Mesenchymal stem cell (in vitro differentiated cells and primary cell): ENCODE results near the gene FCN2.

Source experiments
- DNase-seq: peaks from one replicate; pipeline ENCODE4 v3.0.0-alpha.2; 2013
- H2AFZ ChIP-seq: one replicate; pipeline ENCODE4 v1.6.1; 2013; ENCODE audit warnings: low read depth, mild to moderate bottlenecking, control low read depth, inconsistent platforms, low read length, moderate library complexity
- H2AK5ac ChIP-seq: 2 replicates; pipeline ENCODE4 v1.6.1; 2013; ENCODE audit warnings: low read length, moderate library complexity, mild to moderate bottlenecking, inconsistent platforms; ENCODE audit not compliant: severe bottlenecking
- H2BK120ac ChIP-seq: one replicate; pipeline ENCODE4 v1.6.1; 2013; ENCODE audit warnings: low read depth, mild to moderate bottlenecking, inconsistent platforms, low read length, moderate library complexity
- H2BK12ac ChIP-seq, 2 experiments: one replicate each; pipeline ENCODE4 v1.6.1; 2013; ENCODE audit warnings: inconsistent platforms in 2 of 2, low read length in 2 of 2, mild to moderate bottlenecking in 2 of 2, moderate library complexity in 2 of 2, control low read depth in 1 of 2
- H2BK15ac ChIP-seq: one replicate; pipeline ENCODE4 v1.6.1; 2013; ENCODE audit warnings: mild to moderate bottlenecking, low read depth, inconsistent platforms; ENCODE audit not compliant: poor library complexity, severe bottlenecking
- H2BK5ac ChIP-seq: 2 replicates; pipeline ENCODE4 v1.6.1; 2013; ENCODE audit warnings: low read depth, mild to moderate bottlenecking, low read length, control low read depth, inconsistent platforms; ENCODE audit not compliant: poor library complexity, severe bottlenecking
- H3K14ac ChIP-seq, 2 experiments: one replicate each; pipeline ENCODE4 v1.6.1; 2013; ENCODE audit warnings: inconsistent platforms in 2 of 2, low read length in 2 of 2, control low read depth in 1 of 2, mild to moderate bottlenecking in 1 of 2, moderate library complexity in 1 of 2
- H3K18ac ChIP-seq, 2 experiments: one replicate each; pipeline ENCODE4 v1.6.1; 2013; ENCODE audit warnings: inconsistent platforms in 2 of 2, low read length in 2 of 2, control low read depth in 1 of 2, low read depth in 1 of 2, mild to moderate bottlenecking in 1 of 2
- H3K23ac ChIP-seq, 2 experiments: one replicate each; pipeline ENCODE4 v1.6.1; 2013; ENCODE audit warnings: inconsistent platforms in 2 of 2, low read length in 2 of 2, mild to moderate bottlenecking in 2 of 2, moderate library complexity in 2 of 2, control low read depth in 1 of 2
- H3K27ac ChIP-seq: 2 replicates; pipeline ENCODE4 v1.5.1; 2013; ENCODE audit warnings: mild to moderate bottlenecking, moderate library complexity, low read length, control low read depth, inconsistent platforms; ENCODE audit not compliant: poor library complexity, severe bottlenecking
- H3K27me3 ChIP-seq, 2 experiments: 2 replicates each; pipeline versions ENCODE4 v1.6.1 to v1.7.0; 2013; ENCODE audit warnings: low read length in 2 of 2, mild to moderate bottlenecking in 2 of 2, moderate library complexity in 2 of 2, control low read depth in 1 of 2, inconsistent platforms in 1 of 2; ENCODE audit not compliant: control insufficient read depth in 1 of 2, insufficient read depth in 1 of 2
- H3K36me3 ChIP-seq, 2 experiments: 2 replicates each; pipeline versions ENCODE4 v1.6.1 to v1.7.0; 2013; ENCODE audit warnings: low read length in 2 of 2, control low read depth in 1 of 2, inconsistent platforms in 1 of 2, low read depth in 1 of 2, mild to moderate bottlenecking in 1 of 2; ENCODE audit not compliant: insufficient read depth in 2 of 2, control insufficient read depth in 1 of 2
- H3K4ac ChIP-seq, 2 experiments: one replicate each; pipeline ENCODE4 v1.6.1; 2013; ENCODE audit warnings: inconsistent platforms in 2 of 2, low read length in 2 of 2, mild to moderate bottlenecking in 2 of 2, moderate library complexity in 2 of 2, control low read depth in 1 of 2, low read depth in 1 of 2
- H3K4me1 ChIP-seq: 2 replicates; pipeline ENCODE4 v1.6.1; 2013; ENCODE audit warnings: low read depth, low read length, control low read depth; ENCODE audit not compliant: control insufficient read depth, insufficient read depth
- H3K4me2 ChIP-seq: 2 replicates; pipeline ENCODE4 v1.6.1; 2013; ENCODE audit warnings: low read length, mild to moderate bottlenecking, inconsistent platforms; ENCODE audit not compliant: poor library complexity, severe bottlenecking
- H3K4me3 ChIP-seq, 2 experiments: 2 replicates each; pipeline versions ENCODE4 v1.5.1 to v1.7.0; 2013; ENCODE audit warnings: low read length in 2 of 2, mild to moderate bottlenecking in 2 of 2, control low read depth in 1 of 2, low read depth in 1 of 2; ENCODE audit not compliant: insufficient read depth in 1 of 2
- H3K79me1 ChIP-seq: replicated peaks from 2 replicates; pipeline ENCODE4 v1.6.1; 2013; ENCODE audit warnings: mild to moderate bottlenecking, control low read depth, low read length, inconsistent platforms; ENCODE audit not compliant: poor library complexity, severe bottlenecking
- H3K9ac ChIP-seq: 2 replicates; pipeline ENCODE4 v1.7.0; 2013; ENCODE audit warnings: mild to moderate bottlenecking, low read length, moderate library complexity
- H3K9me3 ChIP-seq: 2 replicates; pipeline ENCODE4 v1.7.0; 2013; ENCODE audit warnings: mild to moderate bottlenecking, low read length; ENCODE audit not compliant: control insufficient read depth
- H4K8ac ChIP-seq: one replicate; pipeline ENCODE4 v1.6.1; 2013; ENCODE audit warnings: inconsistent platforms, mild to moderate bottlenecking, low read length, moderate library complexity
- H4K91ac ChIP-seq: one replicate; pipeline ENCODE4 v1.6.1; 2013; ENCODE audit warnings: mild to moderate bottlenecking, low read length, inconsistent platforms
- WGBS: methylation state at CpG from one replicate; pipeline ENCODE4 v1.1.7; 2013; ENCODE audit warnings: mixed read lengths; 5-methylcytosine and 5-hydroxymethylcytosine counted together

Gene FCN2

DNA sequence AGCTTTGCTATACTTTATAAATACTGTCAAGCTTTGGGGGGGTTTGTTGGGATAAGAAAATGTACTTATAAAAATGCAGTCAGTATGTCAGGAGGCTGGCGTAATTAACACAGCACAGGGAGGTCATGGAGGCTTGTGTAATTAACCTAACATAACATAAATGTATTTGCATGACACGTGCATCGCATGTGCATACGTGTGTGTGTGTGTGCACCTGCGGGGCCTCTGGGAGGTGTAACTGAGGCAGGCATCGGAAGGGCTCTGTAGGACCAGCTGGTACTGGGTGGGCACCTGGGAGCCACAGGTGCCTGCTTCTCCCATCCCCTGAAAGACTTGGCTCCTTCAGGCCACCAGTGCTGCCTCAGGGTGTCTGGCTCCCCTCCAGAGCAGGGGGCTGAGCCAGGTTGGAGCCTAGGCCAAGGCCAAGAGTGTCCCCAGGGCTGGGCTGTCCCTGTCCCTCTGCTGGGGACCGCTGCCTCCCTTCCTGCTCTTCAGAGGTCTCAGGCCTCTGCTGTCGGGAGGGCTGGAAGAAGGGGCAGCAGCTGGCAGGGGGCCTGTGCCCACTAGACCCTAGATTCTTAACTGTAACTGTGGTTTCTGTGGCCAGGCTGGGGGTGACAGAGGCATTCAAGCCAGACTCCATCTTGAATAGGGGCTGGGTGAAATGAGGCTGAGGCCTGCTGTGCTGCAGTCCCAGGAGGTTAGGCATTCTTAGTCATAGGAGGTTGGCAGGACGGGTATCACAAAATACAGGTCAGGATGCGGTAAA, 9.0 kb downstream of the FCN2 start:
- no peak overlapping the region for H3K9ac ChIP-seq
- H4K91ac ChIP-seq = no peak overlapping the region
- no peak overlapping the region for H2AK5ac ChIP-seq
- H3K23ac ChIP-seq = no peak overlapping the region
- H3K9me3 ChIP-seq = no peaks in the 10 kb centered on the region
- H2BK12ac ChIP-seq = no peak overlapping the region
- no peak overlapping the region for H4K8ac ChIP-seq
- 88% methylated on average over 10 of the region's 10 CpGs for WGBS
- H2AFZ ChIP-seq = no peak overlapping the region
- no peak overlapping the region for H3K18ac ChIP-seq
- no peak overlapping the region for H2BK5ac ChIP-seq
- DNase-seq = no peak
- H2BK120ac ChIP-seq = no peak overlapping the region
- H3K79me1 ChIP-seq = no peaks in the 10 kb centered on the region
- H3K14ac ChIP-seq = no peak overlapping the region
- H3K36me3 ChIP-seq = no peaks in the 10 kb centered on the region
- no peak overlapping the region for H3K4ac ChIP-seq
- H3K4me1 ChIP-seq = no peaks in the 10 kb centered on the region
- H3K27me3 ChIP-seq = peaks cover 26 to 28% of the 10 kb centered on the region in 2 experiments
- no peak overlapping the region for H3K4me3 ChIP-seq
- no peak overlapping the region for H3K27ac ChIP-seq
- H3K4me2 ChIP-seq = no peak overlapping the region
- H2BK15ac ChIP-seq = no peak overlapping the region

DNA sequence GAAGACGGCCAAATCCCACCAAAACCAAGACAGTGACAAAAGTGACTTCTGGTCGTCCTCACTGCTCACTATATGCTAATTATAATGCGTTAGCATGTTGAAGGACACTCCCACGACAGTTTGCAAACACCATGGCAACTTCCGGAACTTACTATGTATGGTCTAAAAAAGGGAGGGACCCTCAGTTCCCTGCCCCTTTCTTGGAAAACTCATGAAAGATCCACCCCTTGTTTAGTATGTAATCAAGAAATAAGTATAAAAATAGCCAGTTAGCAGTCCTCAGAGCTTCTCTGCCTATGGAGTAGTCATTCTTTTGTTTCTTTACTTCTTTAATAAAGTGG, 9.5 kb downstream of the FCN2 start:
- H3K14ac ChIP-seq = no peak overlapping the region
- peaks cover 26 to 28% of the 10 kb centered on the region in 2 experiments for H3K27me3 ChIP-seq
- H2BK120ac ChIP-seq = no peak overlapping the region
- WGBS = 70% methylated on average over 5 of the region's 5 CpGs
- no peak overlapping the region for H3K4me3 ChIP-seq
- no peaks in the 10 kb centered on the region for H3K4me1 ChIP-seq
- H2BK5ac ChIP-seq = no peak overlapping the region
- no peaks in the 10 kb centered on the region for H3K79me1 ChIP-seq
- H2BK15ac ChIP-seq = no peak overlapping the region
- H3K18ac ChIP-seq = no peak overlapping the region
- no peak overlapping the region for H3K23ac ChIP-seq
- H3K27ac ChIP-seq = no peak overlapping the region
- H2AK5ac ChIP-seq = no peak overlapping the region
- H3K4ac ChIP-seq = no peak overlapping the region
- H4K8ac ChIP-seq = no peak overlapping the region
- no peak overlapping the region for H2BK12ac ChIP-seq
- no peak overlapping the region for H2AFZ ChIP-seq
- H3K9me3 ChIP-seq = no peaks in the 10 kb centered on the region
- no peaks in the 10 kb centered on the region for H3K36me3 ChIP-seq
- H3K9ac ChIP-seq = no peak overlapping the region
- no peak for DNase-seq
- no peak overlapping the region for H4K91ac ChIP-seq
- no peak overlapping the region for H3K4me2 ChIP-seq

DNA sequence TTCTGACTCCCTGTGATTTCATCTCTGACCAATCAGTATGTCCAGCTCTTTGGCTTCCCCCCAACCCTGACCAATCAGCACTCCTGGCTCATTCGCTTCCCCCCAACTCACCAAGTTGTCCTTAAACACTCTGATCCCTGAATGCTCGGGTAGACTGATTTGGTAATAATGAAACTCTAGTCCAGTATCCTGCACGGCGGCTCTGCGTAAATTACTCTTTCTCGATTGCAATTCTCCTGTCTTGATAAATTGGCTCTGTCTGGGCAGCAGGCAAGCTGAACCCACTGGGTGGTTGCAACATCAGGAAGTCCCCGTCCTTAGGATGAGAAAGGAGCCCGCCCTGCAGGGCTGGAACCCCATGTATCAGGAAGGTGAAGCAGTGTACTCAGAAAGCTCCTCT, 10.4 kb downstream of the FCN2 start:
- H2BK5ac ChIP-seq = no peak overlapping the region
- H2AK5ac ChIP-seq = no peak overlapping the region
- no peak overlapping the region for H2AFZ ChIP-seq
- H2BK15ac ChIP-seq = no peak overlapping the region
- H3K27ac ChIP-seq = no peak overlapping the region
- H4K8ac ChIP-seq = no peak overlapping the region
- DNase-seq = no peak
- H3K9me3 ChIP-seq = no peaks in the 10 kb centered on the region
- H3K4ac ChIP-seq = no peak overlapping the region
- H3K27me3 ChIP-seq = peaks cover 26 to 28% of the 10 kb centered on the region in 2 experiments
- no peak overlapping the region for H3K14ac ChIP-seq
- H3K79me1 ChIP-seq = no peaks in the 10 kb centered on the region
- no peak overlapping the region for H3K4me3 ChIP-seq
- H4K91ac ChIP-seq = no peak overlapping the region
- H3K4me1 ChIP-seq = peaks cover under 1% of the 10 kb centered on the region
- no peaks in the 10 kb centered on the region for H3K36me3 ChIP-seq
- no peak overlapping the region for H2BK120ac ChIP-seq
- 86% methylated on average over 8 of the region's 8 CpGs for WGBS
- no peak overlapping the region for H3K18ac ChIP-seq
- H3K23ac ChIP-seq = no peak overlapping the region
- no peak overlapping the region for H3K9ac ChIP-seq
- H3K4me2 ChIP-seq = no peak overlapping the region
- H2BK12ac ChIP-seq = no peak overlapping the region

DNA sequence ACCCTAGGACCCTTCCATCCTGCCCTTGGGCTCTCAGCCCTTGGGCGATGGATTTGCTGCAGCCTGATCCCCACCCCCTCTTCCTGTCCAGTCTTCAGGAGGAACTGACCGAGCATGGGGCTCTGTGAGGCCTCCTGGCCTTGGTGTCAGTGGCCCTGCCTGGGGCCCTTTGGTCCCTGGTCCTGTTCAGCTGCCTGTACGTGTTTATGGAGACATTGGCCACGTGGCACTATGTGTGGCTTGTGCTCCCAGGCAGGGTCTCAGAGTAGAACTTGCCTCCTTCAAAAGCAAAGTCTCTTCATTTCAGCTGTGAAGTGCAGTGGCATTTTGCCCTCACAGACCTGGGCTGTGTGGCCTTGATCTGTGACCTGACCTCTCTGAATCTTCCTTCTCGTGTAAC, 11.1 kb downstream of the FCN2 start:
- no peaks in the 10 kb centered on the region for H3K79me1 ChIP-seq
- 67% methylated on average over 5 of the region's 5 CpGs for WGBS
- no peak overlapping the region for H2AK5ac ChIP-seq

More for the DNA sequence above, 11.1 kb downstream of the FCN2 start:
- no peak overlapping the region for H3K27ac ChIP-seq
- no peak overlapping the region for H3K23ac ChIP-seq
- H3K4me2 ChIP-seq = no peak overlapping the region
- H3K18ac ChIP-seq = no peak overlapping the region
- H3K9me3 ChIP-seq = no peaks in the 10 kb centered on the region
- H4K91ac ChIP-seq = no peak overlapping the region
- H3K14ac ChIP-seq = no peak overlapping the region
- H2BK15ac ChIP-seq = no peak overlapping the region
- no peak for DNase-seq
- peaks cover 6% of the 10 kb centered on the region for H3K4me1 ChIP-seq
- H4K8ac ChIP-seq = no peak overlapping the region
- no peak overlapping the region for H3K4me3 ChIP-seq
- H2AFZ ChIP-seq = no peak overlapping the region
- no peaks in the 10 kb centered on the region for H3K36me3 ChIP-seq
- no peak overlapping the region for H3K4ac ChIP-seq
- no peak overlapping the region for H3K9ac ChIP-seq
- H2BK12ac ChIP-seq = no peak overlapping the region
- no peak overlapping the region for H2BK5ac ChIP-seq
- H2BK120ac ChIP-seq = no peak overlapping the region
- H3K27me3 ChIP-seq = peaks cover 19 to 23% of the 10 kb centered on the region in 2 experiments
